ENCODE measurements around the gene AP2A2. TPM values are rescaled to one million over a fixed set of nuclear protein-coding genes. Genes with fewer than 3 reads are reported as not detected.

Gene AP2A2
- total RNA-seq, 1 donor from 2014 or later, result 91.4 TPM

DNA sequence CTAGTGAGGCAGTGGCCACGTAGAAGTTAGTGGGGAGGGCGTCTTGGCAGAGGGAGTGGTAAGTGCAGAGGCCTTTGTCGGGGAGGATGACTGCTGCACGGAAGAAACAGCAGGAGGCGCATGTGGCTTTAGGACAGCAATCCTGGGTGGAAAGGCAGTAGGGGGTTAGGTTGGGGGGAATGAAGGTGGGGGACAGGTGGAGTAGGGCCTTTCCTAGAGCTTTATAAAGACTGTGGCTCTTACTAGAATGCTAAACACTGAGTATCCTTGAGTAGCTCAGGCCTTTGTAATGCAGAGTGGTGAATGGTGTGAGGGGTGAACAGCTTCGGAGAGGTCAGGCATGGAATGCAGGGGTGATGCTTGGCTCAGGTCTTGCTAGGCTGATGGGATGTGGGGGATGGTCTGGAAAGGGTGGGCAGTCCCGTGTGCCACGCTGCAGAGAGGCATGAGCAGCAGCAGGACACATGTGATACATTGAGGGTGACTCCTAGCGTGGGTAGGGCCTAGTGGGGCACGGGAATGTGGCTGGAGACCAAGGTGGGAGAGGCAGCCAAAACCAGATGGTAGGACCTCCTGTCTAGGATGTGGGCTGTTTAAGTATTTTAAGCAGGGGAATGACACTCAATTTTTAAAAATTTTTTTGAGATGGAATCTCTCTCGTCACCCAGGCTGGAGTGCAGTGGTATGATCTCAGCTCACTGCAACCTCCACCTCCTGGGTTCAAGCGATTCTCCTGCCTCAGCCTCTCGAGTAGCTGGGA lies 19.2 kb downstream of the AP2A2 start:
- no peak for DNase-seq (ENCODE audit: low read depth)
- TF ChIP-seq, protein P1, sequence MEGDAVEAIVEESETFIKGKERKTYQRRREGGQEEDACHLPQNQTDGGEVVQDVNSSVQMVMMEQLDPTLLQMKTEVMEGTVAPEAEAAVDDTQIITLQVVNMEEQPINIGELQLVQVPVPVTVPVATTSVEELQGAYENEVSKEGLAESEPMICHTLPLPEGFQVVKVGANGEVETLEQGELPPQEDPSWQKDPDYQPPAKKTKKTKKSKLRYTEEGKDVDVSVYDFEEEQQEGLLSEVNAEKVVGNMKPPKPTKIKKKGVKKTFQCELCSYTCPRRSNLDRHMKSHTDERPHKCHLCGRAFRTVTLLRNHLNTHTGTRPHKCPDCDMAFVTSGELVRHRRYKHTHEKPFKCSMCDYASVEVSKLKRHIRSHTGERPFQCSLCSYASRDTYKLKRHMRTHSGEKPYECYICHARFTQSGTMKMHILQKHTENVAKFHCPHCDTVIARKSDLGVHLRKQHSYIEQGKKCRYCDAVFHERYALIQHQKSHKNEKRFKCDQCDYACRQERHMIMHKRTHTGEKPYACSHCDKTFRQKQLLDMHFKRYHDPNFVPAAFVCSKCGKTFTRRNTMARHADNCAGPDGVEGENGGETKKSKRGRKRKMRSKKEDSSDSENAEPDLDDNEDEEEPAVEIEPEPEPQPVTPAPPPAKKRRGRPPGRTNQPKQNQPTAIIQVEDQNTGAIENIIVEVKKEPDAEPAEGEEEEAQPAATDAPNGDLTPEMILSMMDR (IDR thresholded peaks at IDR 0.05; ENCODE audit: insufficient read depth, low read length, poor library complexity, severe bottlenecking), result peak; percentile 46
- Histone ChIP-seq H3K27me3 (ENCODE audit: control insufficient read depth, insufficient read depth, low read length) (no peaks in the 10 kb centered on the region), H3K36me3 (ENCODE audit: control insufficient read depth, insufficient read depth, low read length) (peaks cover 1% of the 10 kb centered on the region), H3K4me3 (ENCODE audit: low read depth, low read length) (no peak overlapping the region)

GRCh38 chr11:945986-946385 lies 20.3 kb downstream of the AP2A2 start:
- TF ChIP-seq, protein P1 (IDR thresholded peaks at IDR 0.05; ENCODE audit: insufficient read depth, low read length, poor library complexity, severe bottlenecking), result no peak
- H3K27me3 ChIP-seq (ENCODE audit: control insufficient read depth, insufficient read depth, low read length), result no peaks in the 10 kb centered on the region
- DNase-seq (ENCODE audit: low read depth), result no peak
- peaks cover 1% of the 10 kb centered on the region for H3K36me3 ChIP-seq (ENCODE audit: control insufficient read depth, insufficient read depth, low read length)
- no peak overlapping the region for H3K4me3 ChIP-seq (ENCODE audit: low read depth, low read length)

GRCh38 chr11:947744-948143 lies 22.1 kb downstream of the AP2A2 start:
- H3K36me3 ChIP-seq (ENCODE audit: control insufficient read depth, insufficient read depth, low read length), result peaks cover 1% of the 10 kb centered on the region
- no peak for DNase-seq (ENCODE audit: low read depth)
- H3K27me3 ChIP-seq (ENCODE audit: control insufficient read depth, insufficient read depth, low read length), result no peaks in the 10 kb centered on the region
- TF ChIP-seq, protein P1 (IDR thresholded peaks at IDR 0.05; ENCODE audit: insufficient read depth, low read length, poor library complexity, severe bottlenecking), result no peak
- no peak overlapping the region for H3K4me3 ChIP-seq (ENCODE audit: low read depth, low read length)

DNA sequence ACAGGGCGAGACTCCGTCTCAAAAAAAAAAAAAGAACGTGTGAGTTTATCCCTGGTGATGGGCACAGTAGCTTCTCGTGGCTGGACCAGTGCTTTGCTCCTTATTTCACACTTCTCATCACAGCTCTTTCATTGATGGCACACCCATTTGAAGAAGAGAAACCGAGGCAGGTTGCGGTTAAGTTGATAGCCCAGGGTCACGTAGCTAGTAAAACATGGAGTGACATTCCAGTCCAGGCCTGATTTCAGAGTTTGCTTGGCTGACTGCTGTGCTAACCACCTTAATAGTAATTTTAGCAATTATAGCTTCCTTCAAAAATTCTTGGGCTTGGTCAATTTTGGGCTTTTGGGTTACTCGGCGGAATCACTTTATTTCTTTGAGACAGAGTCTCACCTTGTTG lies 25.8 kb downstream of the AP2A2 start:
- no peaks in the 10 kb centered on the region for H3K27me3 ChIP-seq (ENCODE audit: control insufficient read depth, insufficient read depth, low read length)

GRCh38 chr11:952406-953385 lies 27.0 kb downstream of the AP2A2 start:
- DNase-seq (ENCODE audit: low read depth), result peak; percentile 99
- H3K4me3 ChIP-seq (ENCODE audit: low read depth, low read length), result no peak overlapping the region
- no peaks in the 10 kb centered on the region for H3K27me3 ChIP-seq (ENCODE audit: control insufficient read depth, insufficient read depth, low read length)
- H3K36me3 ChIP-seq (ENCODE audit: control insufficient read depth, insufficient read depth, low read length), result peaks cover 2% of the 10 kb centered on the region
- TF ChIP-seq, protein P1 (IDR thresholded peaks at IDR 0.05; ENCODE audit: insufficient read depth, low read length, poor library complexity, severe bottlenecking), result no peak

More for the DNA sequence above, 25.8 kb downstream of the AP2A2 start:
- Histone ChIP-seq H3K4me3 (ENCODE audit: low read depth, low read length) (no peak overlapping the region), H3K36me3 (ENCODE audit: control insufficient read depth, insufficient read depth, low read length) (peaks cover 2% of the 10 kb centered on the region)
- DNase-seq (ENCODE audit: low read depth), result no peak
- TF ChIP-seq, protein P1 (IDR thresholded peaks at IDR 0.05; ENCODE audit: insufficient read depth, low read length, poor library complexity, severe bottlenecking), result no peak
